GM19395 (cell line): ENCODE data around the gene NUPR1.
"Not testable (repeated sequence)": the region's sequence is repeated elsewhere in the genome, so short reads cannot be mapped to it uniquely, and the experiment has no call there.

ENCODE experiments used
- ATAC-seq: cut with Tn5 transposase; IDR thresholded peaks from one replicate; pipeline ENCODE4 v1.9.1; 2021; ENCODE audit warnings: mild to moderate bottlenecking, moderate library complexity; ENCODE audit not compliant: unreplicated experiment

NUPR1 gene

DNA sequence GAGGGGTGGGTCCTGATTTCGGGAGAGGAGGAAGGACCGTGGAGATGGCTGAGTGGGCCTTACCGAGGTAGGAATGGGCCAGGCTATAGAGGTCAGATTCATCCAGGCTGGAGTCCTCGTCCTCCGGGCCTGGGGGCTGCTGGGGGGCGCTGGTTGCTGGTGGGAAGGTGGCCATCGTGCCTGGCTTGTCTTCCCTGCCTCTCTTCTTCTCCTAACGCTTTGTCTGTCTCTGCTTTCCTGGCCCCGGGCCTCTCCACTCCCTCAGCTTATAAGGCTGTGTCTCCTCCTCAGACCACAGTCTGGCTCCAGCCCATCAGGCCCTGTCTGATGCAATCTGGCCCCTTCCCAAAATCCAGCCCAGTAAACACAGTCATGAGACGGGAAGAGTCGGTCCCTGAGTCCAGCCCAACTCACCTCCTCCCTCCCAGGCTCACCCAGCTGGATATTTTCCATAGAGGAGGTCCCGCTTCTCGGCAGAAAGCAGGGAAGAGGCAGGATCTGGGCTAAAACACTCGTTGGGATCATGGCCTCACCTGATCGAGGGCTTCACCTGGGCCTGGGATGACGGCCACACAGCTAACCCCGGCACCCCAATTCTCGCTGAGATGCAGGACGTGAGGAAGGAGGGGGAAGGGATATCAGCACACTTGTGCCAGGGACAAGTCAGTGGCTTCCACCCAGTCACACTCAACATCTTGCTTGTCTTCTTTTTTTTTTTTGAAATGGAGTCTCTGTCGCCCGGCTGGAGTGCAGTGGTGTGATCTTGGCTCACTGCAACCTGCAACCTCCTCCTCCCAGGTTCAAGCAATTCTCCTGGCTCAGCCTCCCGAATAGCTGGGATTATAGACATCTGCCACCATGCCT lies at the start of gene NUPR1:
TSS of gene NUPR1 (minus strand) at position 242 of the 864 bp plus-strand sequence. CDS start at position 175, 67 bp downstream.
- no peak for ATAC-seq

DNA sequence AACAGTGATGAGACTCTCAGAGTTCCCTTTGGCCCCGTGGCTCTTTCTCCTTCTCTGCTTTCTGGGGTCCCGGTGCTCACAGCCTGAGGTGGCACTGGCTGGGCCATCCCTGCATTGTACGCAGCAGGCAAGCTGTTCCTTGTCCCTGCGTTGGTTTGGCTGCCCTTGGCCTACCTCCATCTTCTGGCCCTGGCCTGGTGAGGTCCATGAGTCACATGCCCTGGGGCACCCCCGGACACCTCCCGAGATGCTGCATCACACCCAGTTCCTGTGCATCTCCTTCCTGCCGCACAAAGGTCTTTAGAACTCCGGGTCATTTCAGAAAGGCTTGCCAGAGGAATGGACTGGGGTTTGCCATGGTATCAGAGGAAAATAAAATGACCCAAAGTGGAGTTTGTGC lies 48.6 kb upstream of the NUPR1 start:
- no peak for ATAC-seq

- ATAC-seq: no peak
These were observed 47.7 kb upstream of the NUPR1 start for GRCh38 chr16:28586466-28586865.

DNA sequence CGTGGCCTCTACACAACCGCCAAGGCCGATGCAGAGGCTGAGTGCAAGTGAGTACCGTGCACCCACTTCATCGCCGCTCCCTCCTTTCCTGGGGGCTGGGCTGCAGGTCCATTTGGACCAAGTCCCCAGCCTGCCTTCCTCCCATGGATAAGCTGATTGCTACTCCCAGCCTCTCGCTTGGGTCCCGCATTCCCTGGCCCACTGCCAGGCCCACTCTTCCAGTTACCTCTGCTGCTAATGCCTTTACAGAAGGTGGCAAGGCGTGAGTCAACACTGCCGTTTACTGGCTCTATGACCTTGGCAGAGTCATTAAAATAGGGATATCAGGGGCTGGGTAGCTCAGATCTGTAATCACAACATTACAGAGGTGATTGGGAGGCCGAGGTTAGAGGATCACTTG lies 46.9 kb upstream of the NUPR1 start:
- ATAC-seq: no peak

DNA sequence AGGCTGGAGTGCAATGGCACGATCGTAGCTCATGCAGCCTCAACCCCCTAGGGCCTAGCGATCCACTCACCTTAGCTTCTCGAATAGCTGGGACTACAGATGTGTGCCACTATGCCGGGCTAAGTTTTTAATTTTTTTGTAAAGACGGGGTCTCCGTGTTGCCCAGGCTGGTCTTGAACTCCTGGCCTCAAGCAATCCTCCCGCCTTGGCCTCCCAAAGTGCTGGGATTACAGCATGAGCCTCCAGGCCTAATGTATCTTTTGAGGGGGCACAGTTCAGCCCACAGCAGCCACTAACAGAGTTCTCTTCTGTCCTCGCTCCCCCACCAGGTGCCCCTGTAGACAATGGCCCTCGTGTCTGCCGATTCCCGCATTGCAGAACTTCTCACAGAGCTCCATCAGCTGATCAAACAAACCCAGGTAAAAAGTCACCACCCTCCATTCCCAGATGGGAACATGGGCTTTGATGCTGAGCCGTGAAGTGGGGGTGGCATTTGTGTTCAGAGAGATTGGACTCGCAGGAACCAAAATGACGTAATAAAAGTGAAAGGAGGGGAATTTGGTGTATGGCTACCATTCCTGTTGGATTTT lies 42.0 kb upstream of the NUPR1 start:
- ATAC-seq: no peak

DNA sequence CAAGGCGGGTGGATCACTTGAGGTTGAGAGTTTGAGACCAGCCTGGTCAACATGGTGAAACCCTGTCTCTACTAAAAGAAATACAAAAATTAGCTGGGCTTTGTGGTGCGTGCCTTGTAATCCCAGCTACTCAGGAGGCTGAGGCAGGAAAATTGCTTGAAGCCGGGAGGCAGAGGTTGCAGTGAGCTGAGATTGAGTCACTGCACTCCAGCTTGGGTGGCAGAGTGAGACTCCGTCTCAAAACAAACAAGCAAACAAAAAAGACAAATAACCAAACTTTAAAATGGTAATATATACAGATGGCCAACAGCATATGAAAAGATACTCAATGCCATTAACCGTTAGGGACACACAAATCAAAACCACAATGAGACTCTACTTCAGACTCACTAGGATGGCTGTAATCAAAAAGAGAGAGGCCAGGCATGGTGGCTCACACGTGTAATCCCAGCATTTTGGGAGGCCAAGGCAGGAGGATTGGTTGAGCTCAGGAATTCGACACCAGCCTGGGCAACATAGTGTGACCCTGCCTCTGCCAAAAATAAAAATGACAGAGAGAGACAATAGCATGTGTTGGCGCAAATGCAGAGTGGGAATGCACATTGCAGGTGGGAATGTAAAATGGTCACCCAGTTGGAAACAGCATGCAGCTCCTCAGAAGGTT lies 36.8 kb upstream of the NUPR1 start:
- no peak for ATAC-seq

GRCh38 chr16:28574925-28575324 lies 36.2 kb upstream of the NUPR1 start:
- no peak for ATAC-seq

DNA sequence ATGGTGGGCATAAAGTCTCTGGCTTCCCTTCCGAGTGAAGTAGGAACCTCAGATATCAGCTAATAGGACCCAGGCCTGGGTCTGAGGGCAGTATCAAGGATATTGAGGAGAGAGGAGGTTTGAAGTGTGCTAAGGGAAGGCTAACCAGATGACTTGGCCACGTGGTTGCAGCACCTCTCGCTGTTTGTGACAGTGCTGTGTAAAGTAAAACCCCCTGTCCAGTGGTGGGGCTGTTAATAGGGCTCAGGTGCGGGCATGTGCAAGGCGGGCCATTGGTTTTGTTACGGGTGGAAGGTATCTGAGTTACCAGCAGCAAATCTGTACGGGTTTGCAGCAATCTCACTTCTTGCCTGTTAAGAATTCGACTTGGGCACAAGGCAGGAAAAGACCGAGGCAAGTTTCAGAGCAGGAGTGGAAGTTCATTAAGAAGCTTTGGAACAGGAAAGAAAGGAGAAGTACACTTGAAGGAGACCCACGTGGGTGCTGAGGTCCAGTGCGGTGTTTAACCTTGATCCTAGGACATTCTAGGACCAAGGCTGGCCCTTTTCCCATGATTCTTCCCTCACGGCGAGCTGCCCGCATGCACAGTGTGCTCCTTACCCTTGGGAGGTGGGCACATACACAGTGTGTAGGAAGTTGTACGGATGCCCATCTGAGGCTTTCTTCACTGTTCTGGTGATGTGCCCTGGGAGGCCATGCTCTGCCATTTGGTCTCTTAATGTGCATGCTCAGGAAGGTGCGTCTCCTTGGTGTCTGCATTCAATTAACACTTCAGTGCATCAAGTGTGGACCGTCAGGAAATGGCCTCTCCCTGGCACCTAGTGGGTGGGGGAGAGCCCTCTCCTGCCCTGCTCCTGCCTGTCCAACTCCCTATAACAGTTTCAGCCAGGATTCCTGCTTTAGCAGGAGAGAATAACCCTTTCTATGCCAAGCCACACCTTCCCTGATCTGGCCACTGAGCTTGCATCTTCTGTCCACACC lies 35.3 kb upstream of the NUPR1 start:
- ATAC-seq: no peak

GRCh38 chr16:28572696-28573510 lies 34.1 kb upstream of the NUPR1 start:
- ATAC-seq: no peak

- no peak for ATAC-seq
These were observed 31.4 kb upstream of the NUPR1 start for GRCh38 chr16:28569968-28570752.

GRCh38 chr16:28569021-28569420 lies 30.2 kb upstream of the NUPR1 start:
- no peak for ATAC-seq

- no peak for ATAC-seq
These were observed 28.5 kb upstream of the NUPR1 start for GRCh38 chr16:28567292-28567691.

- not testable (repeated sequence) for ATAC-seq
These were observed 27.6 kb upstream of the NUPR1 start for GRCh38 chr16:28566233-28566925.

GRCh38 chr16:28563218-28563617 lies 24.4 kb upstream of the NUPR1 start:
- no peak for ATAC-seq

- ATAC-seq: no peak
These were observed 23.4 kb upstream of the NUPR1 start for GRCh38 chr16:28562199-28562598.

DNA sequence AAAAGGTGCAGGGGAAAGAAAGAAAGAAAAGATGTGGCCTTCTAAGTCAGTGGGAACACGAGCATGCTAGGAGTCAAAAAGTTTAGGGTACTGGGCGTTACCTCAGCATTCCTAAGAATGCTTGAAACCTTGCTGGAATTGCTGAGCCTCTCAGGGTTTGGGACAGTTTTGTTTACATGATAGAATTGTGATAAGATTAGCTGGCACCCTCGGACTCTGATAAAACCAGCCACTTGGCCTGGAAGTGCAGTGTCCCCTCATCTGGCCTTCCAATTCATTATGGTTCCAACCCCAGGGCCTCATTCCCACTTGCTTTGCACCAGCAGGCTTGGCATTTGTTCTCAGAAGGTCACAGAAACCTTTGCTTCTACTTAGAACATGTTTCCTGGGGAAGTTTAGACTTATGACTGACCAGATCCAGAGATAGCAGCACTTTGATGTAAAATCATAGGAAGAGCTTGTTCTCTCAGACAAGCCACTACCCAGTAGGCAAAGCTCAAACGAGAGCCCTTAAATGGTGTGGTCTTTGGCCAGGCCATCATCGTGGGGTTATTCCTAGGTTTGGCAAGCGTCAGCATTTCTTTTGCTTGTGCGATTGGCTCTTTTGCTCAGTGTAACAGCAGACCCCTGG lies 22.9 kb upstream of the NUPR1 start:
- ATAC-seq: no peak

DNA sequence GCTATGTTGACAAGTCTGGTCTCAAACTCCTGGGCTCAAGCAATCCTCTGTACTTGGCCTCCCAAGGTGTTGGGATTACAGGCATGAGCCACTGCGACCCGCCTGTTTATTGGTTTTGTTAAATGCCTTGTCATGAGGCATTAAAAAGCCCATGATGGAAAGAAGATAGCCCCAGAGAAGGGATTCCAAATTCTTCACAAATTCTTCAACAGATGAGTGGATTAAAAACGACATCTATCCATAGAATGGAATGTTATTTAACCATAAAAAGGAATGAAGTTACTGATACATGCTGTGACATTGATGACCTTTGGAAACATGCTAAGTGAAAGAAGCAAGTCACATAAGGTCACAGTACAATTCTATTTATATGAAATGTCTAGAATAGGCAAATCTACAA lies 19.7 kb upstream of the NUPR1 start:
- ATAC-seq: no peak

GRCh38 chr16:28556914-28557320 lies 18.1 kb upstream of the NUPR1 start:
- ATAC-seq: no peak
